Breast epithelium (tissue), 3 donors: ENCODE results near the gene MVB12A.

ENCODE experiments used
- CTCF ChIP-seq, 3 donors: fragments of 450-650 bp; IDR thresholded peaks; one replicate each; pipeline ENCODE4 v1.5.1; 2016 to 2017; ENCODE audit warnings: antibody characterized with exemption in 3 of 3, mild to moderate bottlenecking in 3 of 3, moderate library complexity in 3 of 3
- POLR2A ChIP-seq: fragments of 450-650 bp; IDR thresholded peaks from one replicate; pipeline ENCODE4 v1.6.1; 2016; ENCODE audit warnings: antibody characterized with exemption, mild to moderate bottlenecking, moderate library complexity

- TF ChIP-seq CTCF (IDR thresholded peaks at IDR 0.05) = no peak
- TF ChIP-seq POLR2A = no peak
Observed at GRCh38 chr19:17458970-17459369, 39.1 kb downstream of the MVB12A start.
